ENCODE results near the gene IFT20. TPM values are rescaled to one million over a fixed set of nuclear protein-coding genes. Genes with fewer than 3 reads are reported as not detected.

Gene IFT20
- total RNA-seq, 4 donors from 2014 or later, result 34.1 to 56.5 (median 51.4) TPM

- Histone ChIP-seq H3K27me3 (no peaks in the 10 kb centered on the region), H3K9me3 (no peaks in the 10 kb centered on the region), H3K36me3 (peaks cover 0 to 32% of the 10 kb centered on the region in 2 donors), H3K27ac (no peak overlapping the region), H3K4me3 (no peak overlapping the region), H3K4me1 (peaks cover 0 to 11% (median 3%) of the 10 kb centered on the region in 3 donors)
- ATAC-seq, result no peak
- TF ChIP-seq EP300 (IDR thresholded peaks at IDR 0.05), result no peak
- TF ChIP-seq, protein P1, sequence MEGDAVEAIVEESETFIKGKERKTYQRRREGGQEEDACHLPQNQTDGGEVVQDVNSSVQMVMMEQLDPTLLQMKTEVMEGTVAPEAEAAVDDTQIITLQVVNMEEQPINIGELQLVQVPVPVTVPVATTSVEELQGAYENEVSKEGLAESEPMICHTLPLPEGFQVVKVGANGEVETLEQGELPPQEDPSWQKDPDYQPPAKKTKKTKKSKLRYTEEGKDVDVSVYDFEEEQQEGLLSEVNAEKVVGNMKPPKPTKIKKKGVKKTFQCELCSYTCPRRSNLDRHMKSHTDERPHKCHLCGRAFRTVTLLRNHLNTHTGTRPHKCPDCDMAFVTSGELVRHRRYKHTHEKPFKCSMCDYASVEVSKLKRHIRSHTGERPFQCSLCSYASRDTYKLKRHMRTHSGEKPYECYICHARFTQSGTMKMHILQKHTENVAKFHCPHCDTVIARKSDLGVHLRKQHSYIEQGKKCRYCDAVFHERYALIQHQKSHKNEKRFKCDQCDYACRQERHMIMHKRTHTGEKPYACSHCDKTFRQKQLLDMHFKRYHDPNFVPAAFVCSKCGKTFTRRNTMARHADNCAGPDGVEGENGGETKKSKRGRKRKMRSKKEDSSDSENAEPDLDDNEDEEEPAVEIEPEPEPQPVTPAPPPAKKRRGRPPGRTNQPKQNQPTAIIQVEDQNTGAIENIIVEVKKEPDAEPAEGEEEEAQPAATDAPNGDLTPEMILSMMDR (IDR thresholded peaks at IDR 0.05), result no peak
- TF ChIP-seq POLR2AphosphoS5 (IDR thresholded peaks at IDR 0.05), result no peak
- no peak for TF ChIP-seq POLR2A (IDR thresholded peaks at IDR 0.05)
- WGBS, 2 donors (ENCODE audit: low coverage in 1 of 2), result 87% methylated on average over 3 to 5 of the region's 5 CpGs
Observed at GRCh38 chr17:28324267-28324745, 11.0 kb downstream of the IFT20 start.

DNA sequence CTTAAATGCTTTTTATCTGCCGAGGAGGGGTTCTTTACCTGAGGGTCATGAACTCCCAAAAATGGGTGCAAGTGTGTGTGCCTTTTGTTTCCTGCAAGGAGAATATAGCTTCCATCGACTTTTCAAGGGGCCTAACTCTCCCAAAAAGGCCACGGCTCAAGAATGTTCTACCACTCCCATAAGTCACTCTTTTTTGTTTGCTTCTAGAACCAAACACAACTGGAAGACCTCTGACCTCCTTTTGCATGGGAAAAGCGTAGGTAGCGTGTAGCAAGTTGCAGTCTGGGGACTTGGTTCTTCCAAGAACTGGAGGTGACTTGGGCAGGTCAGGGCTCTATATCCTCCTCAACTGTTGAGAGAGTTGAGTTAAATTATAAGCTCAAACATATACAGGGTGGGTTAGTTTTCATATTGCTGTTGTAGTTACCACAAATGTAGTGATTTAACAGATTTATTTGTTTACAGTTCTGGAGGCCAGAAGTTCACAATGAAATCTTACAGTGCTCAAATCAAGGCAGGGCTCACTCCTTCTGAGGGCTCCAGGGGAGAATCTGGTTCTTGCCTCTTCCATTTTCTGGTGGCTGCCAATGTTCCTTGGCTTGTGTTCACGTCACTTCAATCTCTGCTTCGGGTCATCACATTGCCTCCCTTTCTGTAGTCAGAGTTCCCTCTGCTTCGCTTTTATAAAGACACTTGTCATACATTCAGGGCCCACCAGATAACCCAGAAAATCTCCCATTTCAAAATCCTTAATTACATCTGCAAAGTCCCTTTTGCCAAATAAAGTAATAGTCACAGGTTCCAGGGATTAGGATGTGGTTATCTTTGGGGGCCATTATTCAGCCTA lies 14.8 kb downstream of the IFT20 start:
- 50 to 60% methylated on average over 6 of the region's 8 CpGs for whole genome bisulfite sequencing, 2 donors (ENCODE audit: low coverage in 1 of 2)
- Histone ChIP-seq H3K27ac (no peak overlapping the region), H3K9me3 (no peaks in the 10 kb centered on the region), H3K27me3 (no peaks in the 10 kb centered on the region), H3K36me3 (no peaks in the 10 kb centered on the region), H3K4me3 (no peak overlapping the region), H3K4me1 (peaks cover 0 to 24% (median 8%) of the 10 kb centered on the region in 3 donors)
- TF ChIP-seq POLR2AphosphoS5 (IDR thresholded peaks at IDR 0.05) (no peak), POLR2A (IDR thresholded peaks at IDR 0.05) (no peak)
- no peak for ATAC-seq

- WGBS, 2 donors (ENCODE audit: low coverage in 1 of 2), result 4 to 6% methylated on average over 6 to 7 of the region's 7 CpGs
Observed at GRCh38 chr17:28319598-28319935, 15.7 kb downstream of the IFT20 start.

GRCh38 chr17:28318759-28319597 lies 16.3 kb downstream of the IFT20 start, which contains the start of gene TMEM97:
TMEM97 (plus strand) TSS chr17:28319200; CDS start chr17:28319240, 40 bp downstream.
- TF ChIP-seq EP300 (IDR thresholded peaks at IDR 0.05) (no peak), POLR2AphosphoS5 (IDR thresholded peaks at IDR 0.05) (peak; percentile 35), POLR2A (IDR thresholded peaks at IDR 0.05) (no peak)
- TF ChIP-seq, protein P1 (IDR thresholded peaks at IDR 0.05), result peak in 1 of 4 experiments; percentile 32
- Histone ChIP-seq H3K27me3 (no peaks in the 10 kb centered on the region), H3K27ac (peak within 1 kb of the TSS; percentile 11 to 83 (median 74)), H3K4me1 (peaks cover 0 to 24% (median 8%) of the 10 kb centered on the region in 3 donors), H3K9me3 (no peaks in the 10 kb centered on the region), H3K36me3 (no peaks in the 10 kb centered on the region), H3K4me3 (peak within 1 kb of the TSS; percentile 36 to 64)
- 0% methylated on average over 7 to 18 of the region's 72 CpGs for WGBS, 2 donors (ENCODE audit: low coverage in 1 of 2)
- peak; percentile 99 for ATAC-seq

More at GRCh38 chr17:28319598-28319935, 15.7 kb downstream of the IFT20 start:
- ATAC-seq, result no peak
- no peaks in the 10 kb centered on the region for H3K27me3 ChIP-seq
- H3K4me3 ChIP-seq, result peak overlapping the region; percentile 36 to 64
- H3K27ac ChIP-seq, result peak overlapping the region; percentile 11 to 83 (median 74)
- TF ChIP-seq POLR2AphosphoS5 (IDR thresholded peaks at IDR 0.05), result no peak
- TF ChIP-seq, protein P1 (IDR thresholded peaks at IDR 0.05), result no peak
- no peak for TF ChIP-seq EP300 (IDR thresholded peaks at IDR 0.05)
- no peak for TF ChIP-seq POLR2A (IDR thresholded peaks at IDR 0.05)
- no peaks in the 10 kb centered on the region for H3K9me3 ChIP-seq
- no peaks in the 10 kb centered on the region for H3K36me3 ChIP-seq
- H3K4me1 ChIP-seq, result peaks cover 0 to 24% (median 8%) of the 10 kb centered on the region in 3 donors

All from gastroesophageal sphincter (tissue), 4 donors.